CD4-positive, alpha-beta T cell treated with Interleukin-2 at 100 ng/mL for 4 hours (primary cell): ENCODE results near the gene CLCN7.

Experiments
- DNase-seq: peaks from one replicate; pipeline ENCODE4 v3.0.0-alpha.2; 2020; ENCODE audit warnings: low spot score

Gene CLCN7

DNA sequence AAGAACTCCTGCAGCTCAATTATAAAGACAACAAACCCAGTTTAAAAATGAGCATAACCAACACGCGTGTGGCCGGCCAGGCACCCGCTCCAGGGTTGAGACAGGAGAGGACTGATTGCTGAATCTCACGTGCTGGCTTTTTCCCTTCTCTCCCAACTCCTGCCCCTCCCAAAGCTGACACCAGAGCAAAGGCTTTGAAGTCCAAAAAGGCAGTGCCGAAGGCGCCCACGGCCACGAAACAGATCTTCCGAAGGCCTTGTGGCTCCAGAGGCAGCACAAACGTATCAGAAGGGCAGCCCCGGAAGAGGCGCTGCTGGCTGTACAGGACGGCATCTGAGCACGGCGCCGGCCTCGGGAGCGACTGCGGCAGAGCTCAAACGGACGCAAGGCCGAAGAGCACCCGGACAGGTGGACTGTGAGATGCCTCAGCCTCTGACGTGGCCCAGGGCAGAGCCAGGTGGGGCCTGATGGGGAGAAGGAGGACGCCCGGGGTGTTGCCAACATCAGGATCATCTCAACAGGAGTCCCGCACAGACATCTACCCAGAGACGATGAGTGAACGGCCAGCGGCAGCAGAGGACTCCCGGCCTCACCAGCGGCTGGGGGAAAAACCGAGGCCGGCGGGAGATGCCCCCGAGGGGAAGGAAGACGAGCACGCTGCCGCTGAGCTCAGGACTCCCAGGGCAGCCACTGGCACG lies 10.5 kb downstream of the CLCN7 start:
- DNase-seq = no peak

DNA sequence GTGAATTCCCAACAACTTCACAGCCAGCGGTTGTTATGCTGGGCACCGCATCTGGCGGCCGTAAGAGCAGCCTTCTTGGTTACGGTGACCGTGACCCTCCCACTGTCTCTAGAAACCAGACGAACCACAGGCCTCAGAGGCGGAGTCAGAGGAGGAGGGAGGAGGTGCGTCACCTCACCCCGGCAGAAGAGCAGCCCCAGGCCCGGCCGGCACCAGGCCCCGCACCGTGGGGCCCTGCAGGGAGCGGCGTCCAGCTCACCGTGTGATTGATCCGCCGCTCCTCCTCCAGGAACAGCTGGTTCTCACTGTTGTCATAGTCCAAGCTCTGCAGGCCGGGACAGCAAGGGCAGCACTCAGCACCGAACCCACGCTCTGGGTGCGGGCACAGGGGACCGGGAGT lies 13.7 kb downstream of the CLCN7 start:
- DNase-seq = no peak

DNA sequence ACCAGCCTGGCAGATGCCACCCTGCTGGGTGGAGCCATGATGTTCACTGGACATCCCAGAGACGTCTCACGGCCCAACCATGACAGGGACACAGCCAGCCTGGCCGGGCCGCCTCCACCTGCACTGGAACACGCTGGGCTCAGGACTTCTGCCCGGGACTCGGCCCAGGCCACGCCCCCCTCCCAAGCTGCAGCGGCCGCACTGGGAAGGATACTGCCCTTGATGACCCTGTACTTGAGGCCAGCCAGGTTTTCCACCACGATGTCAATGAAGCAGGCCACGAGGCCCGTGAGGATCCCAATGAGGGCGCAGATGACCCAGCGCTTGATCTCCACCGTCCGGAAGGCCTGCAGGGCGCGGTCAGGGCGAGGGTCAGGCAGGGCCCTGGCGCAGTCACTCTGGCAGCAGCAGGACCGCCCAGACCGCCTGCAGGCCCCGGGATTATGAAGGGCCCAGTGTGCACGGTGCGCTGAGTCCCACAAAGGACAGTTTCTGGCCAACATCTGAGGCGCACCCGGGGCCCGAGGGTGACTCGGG lies 14.2 kb downstream of the CLCN7 start:
- DNase-seq = no peak

DNA sequence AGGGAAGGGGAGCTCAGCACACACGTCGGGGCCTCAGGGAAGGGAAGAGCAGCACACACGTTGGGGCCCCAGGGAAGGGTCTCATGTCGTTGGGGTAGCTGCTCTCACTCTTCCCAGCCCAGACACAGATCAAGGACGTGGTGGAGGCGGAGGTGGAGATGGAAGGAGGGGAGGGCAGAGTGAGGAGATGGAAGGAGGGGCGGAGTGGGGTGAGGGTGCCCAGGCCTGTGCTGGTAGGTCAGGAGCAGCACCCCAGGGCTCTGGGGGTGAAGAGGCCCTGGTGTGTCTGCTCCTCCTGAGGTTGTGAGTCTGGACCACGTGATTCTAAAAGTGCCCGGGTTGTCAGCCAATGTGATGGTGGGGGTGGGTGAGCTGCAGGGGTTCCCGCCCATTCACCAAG lies 14.9 kb downstream of the CLCN7 start:
- no peak for DNase-seq

DNA sequence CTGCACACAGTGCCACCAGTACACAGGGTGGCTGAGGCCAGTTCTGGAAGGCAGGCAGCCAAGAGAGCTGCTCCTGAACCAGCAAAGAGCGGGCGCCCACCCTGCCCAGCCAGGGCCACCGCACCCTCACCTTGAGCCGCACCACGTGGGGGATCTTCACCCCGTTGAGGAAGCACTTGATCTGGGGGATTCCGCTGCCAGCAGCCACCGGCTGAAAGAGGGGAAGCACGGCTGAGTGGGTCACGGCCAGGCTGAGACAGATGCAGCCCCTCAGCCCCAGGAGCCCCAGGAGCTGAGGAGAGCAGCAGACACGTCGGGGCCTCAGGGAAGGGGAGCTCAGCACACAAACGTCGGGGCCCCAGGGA lies 15.9 kb downstream of the CLCN7 start:
- DNase-seq = no peak

DNA sequence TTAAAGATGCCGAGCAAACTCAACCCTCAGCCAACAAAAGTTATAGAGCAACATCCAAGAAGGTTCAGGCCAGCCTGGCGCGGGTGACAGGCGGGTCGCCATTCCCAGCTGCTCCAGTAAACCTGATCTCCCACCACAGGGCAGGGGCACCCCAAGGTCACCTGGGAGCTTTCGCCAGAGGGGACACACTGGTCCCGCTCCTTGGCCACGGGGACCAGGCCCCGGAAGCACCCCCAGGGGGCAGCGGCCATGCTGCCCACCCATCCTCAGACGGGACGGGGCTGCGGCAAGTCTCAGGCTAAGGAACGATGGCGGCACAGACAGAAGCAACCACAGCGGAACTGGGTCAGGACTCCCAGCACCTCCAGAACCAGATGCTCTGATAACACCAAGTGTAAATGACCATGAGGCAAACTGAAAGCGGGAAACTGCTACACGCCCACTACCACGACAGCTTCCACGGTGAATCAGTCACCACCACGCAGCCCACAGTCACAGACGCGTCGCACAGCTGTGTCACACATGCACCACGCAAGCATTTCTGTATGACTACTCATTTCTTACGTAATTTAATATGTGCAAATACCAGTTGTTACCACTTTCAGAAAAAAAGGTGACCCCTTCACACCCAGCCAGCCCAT lies 16.4 kb downstream of the CLCN7 start:
- DNase-seq = no peak

DNA sequence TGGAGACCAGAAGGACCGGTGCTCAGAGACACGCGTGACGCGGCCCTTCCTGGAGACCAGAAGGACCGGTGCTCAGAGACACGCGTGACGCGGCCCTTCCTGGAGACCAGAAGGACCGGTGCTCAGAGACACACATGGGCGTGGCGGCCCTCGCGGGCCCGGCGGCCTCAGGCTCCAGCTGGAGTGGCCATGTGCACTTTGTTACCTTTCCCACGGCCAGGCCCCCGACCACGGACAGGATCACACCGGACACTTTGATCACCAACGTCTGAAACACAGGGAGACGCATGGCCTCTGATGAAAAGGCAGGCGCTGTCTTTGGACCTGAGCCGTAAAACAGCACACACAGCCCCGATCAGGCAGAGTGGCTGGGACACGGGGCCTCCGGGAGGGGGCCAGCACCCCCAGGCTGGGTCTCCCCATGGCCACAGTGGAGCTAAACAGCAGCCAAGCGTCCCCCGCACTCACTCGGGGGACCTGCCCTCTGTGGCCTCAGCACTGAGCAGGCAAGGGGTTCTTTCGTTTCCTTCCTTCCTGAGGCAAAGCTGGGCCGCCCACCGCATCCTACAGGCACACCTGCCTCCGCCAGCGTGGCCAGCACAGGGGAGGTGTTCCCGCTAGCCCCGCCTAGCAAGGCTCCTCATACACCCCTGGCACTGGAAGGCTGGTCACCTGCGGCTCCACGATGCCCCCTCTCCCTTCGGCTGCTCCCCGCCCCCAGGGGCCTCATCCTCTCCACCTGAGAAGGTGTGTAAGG lies 17.2 kb downstream of the CLCN7 start:
- no peak for DNase-seq

DNA sequence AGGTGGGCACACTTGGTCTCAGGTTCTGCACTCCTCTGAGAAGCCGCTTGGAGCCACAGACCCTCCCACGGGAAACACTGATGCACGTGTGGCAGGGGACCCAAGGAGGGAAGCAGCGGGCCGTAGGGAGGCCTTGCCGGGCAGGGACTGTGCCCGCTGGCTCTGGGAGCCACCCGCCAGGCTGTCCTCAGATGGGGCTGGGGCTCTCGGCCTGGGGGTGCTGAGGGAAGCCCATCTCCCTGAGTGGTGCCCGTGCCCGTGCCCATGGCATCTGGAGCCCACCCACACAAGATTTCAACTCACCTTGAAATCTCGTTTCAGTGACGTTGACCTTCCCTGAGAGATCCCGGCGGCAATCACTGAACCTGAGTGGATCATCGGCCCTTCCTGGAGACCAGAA lies 17.9 kb downstream of the CLCN7 start:
- no peak for DNase-seq

DNA sequence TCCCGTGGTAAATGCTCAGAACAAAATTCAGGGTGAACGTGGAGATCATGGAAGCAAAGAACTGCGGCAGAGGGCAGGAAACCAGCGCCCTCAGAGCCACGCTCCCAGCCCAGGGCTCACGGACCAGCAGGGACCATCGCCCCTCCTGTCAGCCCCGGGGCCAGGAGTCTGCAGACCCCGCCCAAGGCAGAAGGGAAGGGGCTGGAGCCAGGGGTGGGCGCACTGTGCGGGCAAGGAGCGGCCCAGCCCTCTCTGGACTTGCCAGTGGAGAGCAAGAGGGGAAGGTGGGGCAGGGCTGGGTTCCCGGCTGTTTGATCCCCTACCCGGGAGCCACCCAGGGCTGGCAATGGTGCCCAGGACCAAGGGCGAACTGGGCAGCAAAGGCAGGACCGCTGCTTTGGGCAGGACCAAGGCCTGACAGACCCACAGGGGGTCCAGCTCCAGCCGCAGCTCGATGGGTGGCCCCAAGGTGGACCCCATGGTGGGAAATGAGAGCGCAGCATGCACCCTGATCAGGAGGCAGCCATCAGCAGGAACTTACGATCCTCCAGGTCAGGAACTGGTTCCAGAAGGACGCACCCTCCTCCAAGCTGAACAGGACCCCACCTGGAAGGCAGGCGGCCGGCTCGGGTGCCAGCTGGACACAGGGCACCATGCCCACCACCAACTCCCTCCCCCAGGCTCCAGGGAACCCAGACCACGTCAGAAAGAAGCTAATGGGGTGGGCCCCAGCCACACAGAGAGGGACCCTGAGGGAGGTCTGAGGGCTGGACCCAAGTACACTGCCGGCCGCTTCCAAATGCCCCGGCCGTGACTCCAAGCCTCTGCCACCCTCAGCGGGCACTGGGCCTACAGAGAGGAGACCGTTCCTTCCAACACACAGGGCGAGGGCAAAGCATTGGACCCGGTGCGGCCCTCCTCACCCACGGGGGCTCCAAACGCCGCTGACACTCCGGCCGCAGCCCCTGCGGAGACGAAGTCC lies 19.3 kb downstream of the CLCN7 start:
- no peak for DNase-seq

DNA sequence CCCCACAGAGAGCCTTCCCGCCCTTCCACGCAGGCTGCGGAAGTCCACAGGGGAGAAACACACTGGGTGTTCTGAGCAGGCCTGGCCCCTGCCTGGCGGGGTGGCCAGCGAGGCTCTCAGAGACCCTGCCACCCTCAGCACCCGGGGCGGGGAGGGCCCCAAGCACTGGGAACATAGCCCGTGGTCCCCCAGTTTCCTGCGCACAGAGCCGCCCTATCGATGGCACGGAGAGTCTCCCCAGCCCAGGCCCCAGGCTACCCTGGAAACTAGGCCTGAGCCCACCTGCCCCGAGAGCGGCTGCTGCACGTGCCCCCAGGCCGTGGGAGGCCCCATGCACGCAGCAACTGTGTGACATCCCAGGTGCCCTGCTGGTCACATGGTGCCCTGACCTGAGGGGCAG lies 20.3 kb downstream of the CLCN7 start:
- DNase-seq = no peak

DNA sequence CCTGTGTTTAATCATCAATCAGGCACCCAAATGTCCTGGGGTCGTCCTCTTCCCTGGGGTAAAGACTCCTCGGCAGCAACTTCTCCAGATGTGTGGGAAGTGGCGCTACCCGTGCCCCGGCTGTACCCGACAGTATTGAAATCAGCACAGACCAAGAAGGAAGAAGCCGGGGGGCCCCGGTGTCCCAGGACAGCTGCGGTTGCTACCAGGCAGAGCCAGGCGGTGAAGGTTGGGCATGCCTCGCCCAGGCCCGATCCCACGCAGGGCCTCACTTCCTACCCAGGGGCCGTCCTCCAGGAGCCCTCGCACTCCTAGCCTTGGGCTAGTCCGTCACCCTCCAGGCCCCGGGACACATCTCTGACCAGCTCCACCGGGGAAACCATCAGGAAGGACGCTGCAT lies 21.5 kb downstream of the CLCN7 start:
- DNase-seq = no peak

DNA sequence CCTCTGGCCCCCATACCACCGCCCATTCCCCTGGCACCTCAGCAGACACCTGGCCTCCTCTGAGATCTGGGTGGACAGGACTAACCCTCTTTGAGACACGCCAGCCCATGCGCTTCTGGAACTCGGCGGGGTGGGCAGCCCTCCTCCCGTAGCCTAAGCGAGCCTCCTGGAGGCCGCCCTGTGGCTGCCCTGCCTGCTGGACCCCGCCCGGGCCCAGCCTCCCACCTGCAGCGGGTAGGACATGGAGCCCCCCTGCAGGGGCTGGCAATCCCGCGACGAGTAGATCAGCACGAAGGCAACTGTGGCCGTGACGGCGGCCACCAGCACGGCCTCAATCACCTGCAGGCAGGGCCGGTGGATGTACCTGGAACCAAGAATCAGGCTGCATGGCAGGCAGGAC lies 22.3 kb downstream of the CLCN7 start:
- no peak for DNase-seq

DNA sequence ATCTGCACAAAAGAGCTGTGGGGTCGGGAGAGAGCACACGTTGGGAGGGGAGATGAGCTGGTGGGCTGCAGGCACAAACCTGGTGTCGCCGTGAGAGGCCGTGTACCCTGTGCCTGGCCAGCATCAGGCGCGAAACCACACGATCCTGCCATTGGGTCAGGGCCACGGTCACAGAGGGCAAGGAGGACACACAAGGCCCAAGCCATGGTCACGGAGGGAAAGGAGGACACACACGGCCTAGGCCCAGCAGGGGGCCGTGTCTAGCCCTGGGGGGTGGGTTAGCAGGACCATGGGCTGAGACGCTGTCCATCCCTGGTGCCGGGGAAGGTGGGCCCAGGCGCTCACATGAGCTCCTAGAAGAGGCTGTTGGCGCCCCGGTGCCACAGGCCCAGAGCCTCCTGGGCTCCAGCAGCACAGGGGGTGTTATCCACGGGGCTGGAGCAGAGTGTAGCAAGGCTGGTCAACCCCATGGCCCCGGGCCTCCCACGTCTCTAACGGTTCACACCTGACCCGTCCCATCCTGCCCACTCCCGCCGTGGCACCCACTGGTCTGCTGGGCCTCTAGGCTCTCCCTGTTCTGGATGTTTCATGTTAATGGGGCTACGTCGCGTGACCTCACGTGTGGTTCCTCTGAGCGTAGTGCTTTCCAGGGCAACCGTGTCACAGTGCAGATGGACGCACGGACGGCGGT lies 23.0 kb downstream of the CLCN7 start:
- no peak for DNase-seq

DNA sequence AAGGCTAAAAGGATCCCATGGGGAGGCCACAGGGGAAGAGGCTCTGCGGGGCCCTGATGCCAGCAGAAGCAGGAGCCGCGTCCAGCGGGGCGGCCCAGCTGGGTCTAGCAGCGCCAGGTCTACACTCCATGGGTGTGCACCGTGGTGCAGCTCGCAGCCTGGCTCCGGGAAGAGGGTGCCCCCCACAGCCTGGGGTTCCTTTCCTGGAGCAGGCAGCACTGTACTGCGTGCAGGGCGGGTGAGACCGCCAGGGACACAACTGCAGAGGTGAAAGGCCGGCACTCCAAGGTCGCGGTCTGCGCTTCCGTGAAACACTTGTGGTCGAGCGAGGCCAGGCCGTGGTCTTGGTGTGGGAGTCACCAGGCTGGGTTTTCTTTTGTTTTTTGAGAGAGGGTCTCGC lies 24.0 kb downstream of the CLCN7 start:
- DNase-seq = no peak

DNA sequence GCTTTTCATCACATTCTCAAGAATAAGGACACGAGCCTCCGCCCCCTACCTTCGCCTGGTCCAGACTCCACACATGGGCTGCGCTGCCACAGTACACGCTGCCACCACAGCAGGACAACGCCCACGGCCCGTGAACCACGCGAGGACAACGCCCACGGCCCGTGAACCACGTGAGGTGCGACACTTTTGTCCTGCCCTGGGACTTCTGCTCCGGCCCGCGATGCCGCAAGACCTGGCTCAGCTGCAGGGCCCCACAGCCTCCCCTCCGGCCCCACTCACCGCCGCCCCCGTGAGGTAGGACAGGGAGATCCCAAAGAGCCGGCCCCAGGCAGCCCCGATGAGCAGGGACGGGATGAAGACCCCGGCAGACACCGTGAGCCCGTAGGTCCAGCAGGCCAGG lies 24.6 kb downstream of the CLCN7 start:
- no peak for DNase-seq

DNA sequence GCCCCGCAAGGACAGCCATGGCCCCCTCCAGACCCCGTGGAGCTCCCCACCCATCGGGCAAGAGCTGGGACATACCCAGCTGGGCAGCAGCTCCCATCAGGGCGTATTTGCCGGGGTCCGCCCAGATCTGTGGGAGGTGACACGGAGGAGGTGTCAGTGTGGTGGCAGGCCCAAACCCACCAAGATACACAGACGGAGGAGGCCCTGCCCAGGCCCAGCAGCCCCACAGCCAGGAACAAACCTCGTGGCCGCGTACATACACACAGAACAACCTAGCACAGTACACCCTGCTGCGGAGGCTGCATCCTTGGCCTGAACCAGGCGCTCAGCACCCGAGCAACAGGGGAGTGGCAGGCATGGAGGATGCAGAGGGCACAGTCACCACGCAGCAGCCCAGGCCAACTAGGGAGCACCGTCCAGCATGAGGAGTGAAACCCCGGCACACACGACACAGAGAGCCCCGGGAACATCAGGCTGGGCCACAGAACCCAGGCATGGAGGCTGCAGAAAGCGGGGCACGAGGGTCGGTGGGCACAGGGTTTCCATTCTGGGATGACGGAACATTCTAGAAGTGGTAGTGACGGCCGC lies 25.5 kb downstream of the CLCN7 start:
- DNase-seq = no peak

DNA sequence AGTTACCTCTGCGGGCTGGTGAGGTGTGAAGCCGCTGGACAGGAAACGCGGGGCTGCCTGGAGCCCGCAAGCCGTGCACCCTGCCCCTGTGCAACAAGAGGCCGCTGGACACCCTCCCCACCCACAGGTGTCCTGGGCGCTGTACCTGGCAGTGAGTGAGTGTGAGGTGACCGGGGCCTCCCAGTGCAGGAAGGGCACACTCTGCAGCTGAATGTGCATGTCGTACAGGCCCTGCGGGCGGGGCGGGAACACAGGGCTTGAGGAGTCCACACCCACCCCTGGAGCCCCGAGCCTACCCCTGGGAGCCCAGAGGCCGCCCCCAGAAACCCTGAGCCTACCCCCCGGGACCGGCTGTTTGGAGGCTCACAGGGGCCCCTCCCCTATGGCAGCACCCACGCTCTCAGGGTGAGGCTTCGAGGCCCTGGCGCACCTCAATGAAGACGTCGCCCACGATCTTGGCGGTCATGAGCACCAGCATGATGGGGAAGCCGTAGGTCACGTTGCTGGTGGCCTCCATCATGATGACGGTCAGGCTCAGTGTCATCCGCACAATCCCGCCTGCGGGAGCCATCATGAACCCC lies 26.2 kb downstream of the CLCN7 start:
- no peak for DNase-seq

DNA sequence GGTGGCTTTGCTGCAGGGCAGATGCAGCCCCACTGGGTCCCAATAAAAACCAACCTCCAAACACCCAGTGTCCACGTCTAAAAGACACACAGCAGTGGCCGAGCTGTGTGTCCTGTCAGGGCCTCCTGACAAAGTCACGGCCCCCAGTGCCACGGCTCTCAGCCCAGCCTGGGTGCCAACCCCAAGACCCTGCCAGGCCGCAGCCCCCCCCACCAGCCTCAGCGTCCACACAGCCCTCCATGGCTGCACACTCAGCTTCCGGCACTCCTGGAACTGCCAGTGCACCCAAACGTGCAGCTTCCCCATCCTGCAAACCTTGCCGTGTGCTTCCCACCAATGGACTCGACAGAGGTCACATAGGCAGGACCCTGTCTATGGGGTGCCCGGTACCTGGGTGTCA lies 26.9 kb downstream of the CLCN7 start:
- DNase-seq = no peak

DNA sequence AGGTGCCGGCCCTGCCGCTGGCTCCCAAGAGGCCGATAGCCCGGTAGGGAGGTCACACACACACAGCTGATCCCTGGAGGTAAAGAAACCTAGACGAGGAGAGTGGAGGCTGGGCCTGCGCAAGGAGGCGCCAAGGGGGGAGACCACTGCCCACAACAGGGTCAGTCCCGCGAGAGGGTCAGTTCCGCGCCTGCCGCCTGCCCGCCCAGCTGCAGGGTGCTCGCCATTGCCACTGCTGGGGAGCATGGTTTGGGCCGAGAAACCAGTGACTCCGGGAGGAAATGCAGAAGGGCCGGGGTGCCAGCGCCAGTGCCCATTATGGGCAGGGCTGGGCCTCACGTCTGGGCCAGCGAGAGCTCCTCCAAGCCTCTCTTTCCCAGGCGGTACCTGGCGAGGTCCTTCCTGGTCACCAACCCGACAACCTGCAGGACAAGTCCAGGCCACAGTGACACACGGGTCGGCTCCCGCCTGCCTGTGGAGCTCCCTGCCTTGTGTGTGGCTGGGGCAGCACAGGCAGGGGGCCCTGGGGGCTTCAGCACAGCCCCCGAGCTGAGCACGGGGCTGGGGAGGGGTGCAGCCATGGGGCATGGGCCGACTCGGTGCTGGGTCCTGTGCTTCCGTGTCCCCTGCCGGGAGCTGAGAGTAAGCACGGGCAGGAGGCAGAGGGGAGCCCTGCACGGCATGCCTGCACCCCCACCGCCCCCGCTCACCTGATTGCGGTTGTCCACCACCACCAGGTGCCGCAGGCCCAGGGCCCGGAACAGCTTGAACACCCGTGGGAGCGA lies 28.3 kb downstream of the CLCN7 start:
- DNase-seq = no peak
